Activated naive CD4-positive, alpha-beta T cell (primary cell): ENCODE results near the gene CD93.

Experiments
- DNase-seq, 4 experiments: peaks; one replicate each; lab custom pipeline; 2025; lab: John Stamatoyannopoulos, UW

CD93 gene

GRCh38 chr20:23086056-23086566 lies at the start of gene CD93:
TSS of gene CD93 (minus strand) at chr20:23086324. CDS start at chr20:23086192, 132 bp downstream.
- no peak for DNase-seq

GRCh38 chr20:23133560-23133998 lies 47.5 kb upstream of the CD93 start:
- no peak for DNase-seq

- DNase-seq = no peak
These were observed 46.9 kb upstream of the CD93 start for GRCh38 chr20:23132930-23133559.

- no peak for DNase-seq
These were observed 46.3 kb upstream of the CD93 start for GRCh38 chr20:23132293-23132929.

GRCh38 chr20:23131766-23132165 lies 45.6 kb upstream of the CD93 start:
- no peak for DNase-seq

- no peak for DNase-seq
These were observed 44.6 kb upstream of the CD93 start for GRCh38 chr20:23130622-23131140.

GRCh38 chr20:23129891-23130621 lies 43.9 kb upstream of the CD93 start:
- DNase-seq = no peak

- DNase-seq = no peak
These were observed 43.1 kb upstream of the CD93 start for GRCh38 chr20:23129266-23129665.

- no peak for DNase-seq
These were observed 42.5 kb upstream of the CD93 start for GRCh38 chr20:23128461-23129125.

- DNase-seq = no peak
These were observed 41.6 kb upstream of the CD93 start for GRCh38 chr20:23127506-23128279.

- DNase-seq = no peak
These were observed 40.3 kb upstream of the CD93 start for GRCh38 chr20:23126281-23127061.

GRCh38 chr20:23125625-23126191 lies 39.6 kb upstream of the CD93 start:
- DNase-seq = no peak

- no peak for DNase-seq
These were observed 39.0 kb upstream of the CD93 start for GRCh38 chr20:23125159-23125558.

GRCh38 chr20:23123886-23124285 lies 37.8 kb upstream of the CD93 start:
- DNase-seq = no peak

- no peak for DNase-seq
These were observed 36.9 kb upstream of the CD93 start for GRCh38 chr20:23122796-23123655.

- DNase-seq = no peak
These were observed 36.2 kb upstream of the CD93 start for GRCh38 chr20:23122321-23122720.

GRCh38 chr20:23121751-23122320 lies 35.7 kb upstream of the CD93 start:
- DNase-seq = no peak

GRCh38 chr20:23120936-23121750 lies 35.0 kb upstream of the CD93 start:
- DNase-seq = no peak
